ENCODE data around the gene TMEFF1. TPM values are rescaled to one million over a fixed set of nuclear protein-coding genes. Genes with fewer than 3 reads are reported as not detected.

Gene TMEFF1
- total and polyA plus RNA-seq, 10 of the 15 experiments (the other 5 are each of a cell fraction or from before 2014, with no cell fraction given) = 0.03 to 0.55 (median 0.11) TPM; not detected in 3

GRCh38 chr9:100430286-100430940 is 42.5 kb upstream of the TMEFF1 start:
- 98% methylated on average over 5 of the region's 5 CpGs for WGBS (ENCODE audit: insufficient coverage, insufficient replicate concordance, low lambda C conversion rate, missing lambda C conversion rate)
- Histone ChIP-seq H3K79me2 (ENCODE audit: control insufficient read depth, insufficient read depth, low read length) (peaks cover 5% of the 10 kb centered on the region), H3K27me3 (replicated peaks in 1 of 2; ENCODE audit: control insufficient read depth in 2 of 2, insufficient read depth in 2 of 2, low read length in 1 of 2) (no peaks in the 10 kb centered on the region), H3K27ac (ENCODE audit: control insufficient read depth, insufficient read depth) (no peak overlapping the region), H3K36me3 (ENCODE audit: control insufficient read depth in 2 of 2, insufficient read depth in 2 of 2, low read length in 1 of 2) (no peaks in the 10 kb centered on the region), H3K9ac (ENCODE audit: control insufficient read depth, insufficient read depth, low read length) (no peak overlapping the region), H3K4me2 (ENCODE audit: control insufficient read depth, insufficient read depth) (no peak overlapping the region), H3K4me1 (ENCODE audit: control insufficient read depth, insufficient read depth, low read length) (peaks cover 12% of the 10 kb centered on the region), H2AFZ (ENCODE audit: control insufficient read depth, low read depth, low read length) (no peak overlapping the region), H3K4me3 (no peak overlapping the region), H3K9me3 (replicated peaks; ENCODE audit: control insufficient read depth, insufficient read depth, low read length) (no peaks in the 10 kb centered on the region), H4K20me1 (ENCODE audit: control insufficient read depth, insufficient read depth) (no peaks in the 10 kb centered on the region)
- CTCF ChIA-PET = interaction anchor here (0.6 to 1.8 kb wide), 3 partner anchors 8 to 1853 kb away, joined by 3 to 11 read pairs (median 3); no protein-coding TSS in a partner anchor
- in situ Hi-C loops (cut with MboI) = loop anchor here (10.0 kb wide), 1 partner anchor 1266 kb away; no protein-coding TSS in a partner anchor
- POLR2A ChIA-PET = interaction anchor here (0.6 kb wide), 1 partner anchor 1127 kb away, joined by 3 read pairs; no protein-coding TSS in a partner anchor
- RAD21 ChIA-PET (ENCODE audit: unreplicated experiment) = interaction anchor here (1.0 kb wide), 1 partner anchor 12 kb away, joined by 3 read pairs; no protein-coding TSS in a partner anchor
- FAIRE-seq (no peak), DNase-seq (ENCODE audit: low read depth, low spot score) (no peak), ATAC-seq (no peak)
- BruUV-seq (replicated peaks) = TSS peak; percentile 34
- SMC1A ChIA-PET (ENCODE audit: uncharacterized antibody, unreplicated experiment) = interaction anchor here (0.6 kb wide), 1 partner anchor 31 kb away, joined by 4 read pairs; no protein-coding TSS in a partner anchor
- intact Hi-C loops (cut with micrococcal nuclease; ENCODE audit: unreplicated experiment) = loop anchor here (10.0 kb wide), 2 partner anchors 164 to 1246 kb away; no protein-coding TSS in a partner anchor
- TF ChIP-seq E2F8 (IDR thresholded peaks at IDR 0.05; ENCODE audit: low read depth, partially characterized antibody) = no peak
- TF ChIP-seq NFXL1 (IDR thresholded peaks at IDR 0.05; ENCODE audit: borderline replicate concordance) = no peak
- TF ChIP-seq TARDBP (IDR thresholded peaks at IDR 0.05; ENCODE audit: borderline replicate concordance) = no peak
- TF ChIP-seq STAT1 (conservative IDR thresholded peaks at IDR 0.05) = no peak
- TF ChIP-seq KLF5 (IDR thresholded peaks at IDR 0.05; ENCODE audit: partially characterized antibody) = no peak

All from GM12878 (cell line).